GM12891 (cell line): ENCODE data around the gene MACO1.

Experiments used
- DNase-seq: peaks from one replicate; pipeline ENCODE4 v3.0.0; 2011; ENCODE audit warnings: low spot score; ENCODE audit not compliant: insufficient read length
- FAIRE-seq: peaks from 2 replicates; lab custom pipeline; 2011; peaks lifted over from hg19 to GRCh38; lab: Jason Lieb, UNC
- PAX5 ChIP-seq: IDR thresholded peaks from 2 replicates; pipeline ENCODE4 v1.6.1; 2011; ENCODE audit warnings: low read length, moderate library complexity, mild to moderate bottlenecking; ENCODE audit not compliant: insufficient read depth, severe bottlenecking
- POLR2A ChIP-seq: IDR thresholded peaks from 2 replicates; pipeline ENCODE4 v1.6.1; 2011; ENCODE audit warnings: low read depth, low read length, control low read depth
- POLR2AphosphoS5 ChIP-seq: IDR thresholded peaks from 2 replicates; pipeline ENCODE4 v1.6.1; 2011; ENCODE audit warnings: low read depth, low read length, control low read depth
- POU2F2 ChIP-seq: IDR thresholded peaks from 2 replicates; pipeline ENCODE4 v1.6.1; 2011; ENCODE audit warnings: low read depth, mild to moderate bottlenecking, control low read depth, low read length, moderate library complexity
- SPI1 ChIP-seq: IDR thresholded peaks from 2 replicates; pipeline ENCODE4 v1.6.1; 2011; ENCODE audit warnings: low read depth, low read length, control low read depth
- TAF1 ChIP-seq: IDR thresholded peaks from 2 replicates; pipeline ENCODE4 v1.6.1; 2011; ENCODE audit warnings: low read depth, low read length, control low read depth

MACO1 gene

GRCh38 chr1:25468033-25468432 lies 37.3 kb downstream of the MACO1 start:
- TF ChIP-seq TAF1 = no peak
- TF ChIP-seq POLR2AphosphoS5 = no peak
- no peak for TF ChIP-seq PAX5
- no peak for TF ChIP-seq SPI1
- no peak for TF ChIP-seq POU2F2
- no peak for TF ChIP-seq POLR2A
- no peak for FAIRE-seq
- DNase-seq = no peak

GRCh38 chr1:25469177-25469576 lies 38.5 kb downstream of the MACO1 start:
- no peak for DNase-seq
- FAIRE-seq = no peak
- TF ChIP-seq PAX5 = no peak

- TF ChIP-seq POLR2A (no peak), SPI1 (no peak), PAX5 (no peak), POU2F2 (no peak), POLR2AphosphoS5 (no peak), TAF1 (no peak)
- no peak for DNase-seq
- FAIRE-seq = no peak
Measured at GRCh38 chr1:25472471-25472870, 41.8 kb downstream of the MACO1 start.

GRCh38 chr1:25473653-25474225 lies 43.0 kb downstream of the MACO1 start:
- no peak for TF ChIP-seq SPI1
- TF ChIP-seq POLR2AphosphoS5 = no peak
- no peak for TF ChIP-seq PAX5
- no peak for TF ChIP-seq TAF1
- TF ChIP-seq POU2F2 = no peak
- TF ChIP-seq POLR2A = no peak
- FAIRE-seq (peak; percentile 52), DNase-seq (no peak)

GRCh38 chr1:25474439-25475047 lies 43.8 kb downstream of the MACO1 start:
- TF ChIP-seq PAX5 (no peak), SPI1 (no peak), POU2F2 (no peak), TAF1 (no peak), POLR2AphosphoS5 (no peak), POLR2A (no peak)
- DNase-seq (no peak), FAIRE-seq (peak; percentile 45)

GRCh38 chr1:25476186-25477097 lies 45.7 kb downstream of the MACO1 start:
- FAIRE-seq (no peak), DNase-seq (no peak)
- TF ChIP-seq POU2F2 = no peak
- no peak for TF ChIP-seq SPI1
- no peak for TF ChIP-seq TAF1
- TF ChIP-seq POLR2A = no peak
- no peak for TF ChIP-seq POLR2AphosphoS5
- no peak for TF ChIP-seq PAX5

GRCh38 chr1:25477448-25478034 lies 46.8 kb downstream of the MACO1 start:
- no peak for FAIRE-seq
- DNase-seq = no peak
- no peak for TF ChIP-seq TAF1
- no peak for TF ChIP-seq PAX5
- no peak for TF ChIP-seq SPI1
- TF ChIP-seq POLR2A = no peak
- no peak for TF ChIP-seq POLR2AphosphoS5
- no peak for TF ChIP-seq POU2F2

GRCh38 chr1:25478633-25479032 lies 47.9 kb downstream of the MACO1 start:
- TF ChIP-seq PAX5 (no peak), SPI1 (no peak), POLR2AphosphoS5 (no peak), TAF1 (no peak), POU2F2 (no peak), POLR2A (no peak)
- DNase-seq = no peak
- no peak for FAIRE-seq

GRCh38 chr1:25481625-25482024 lies 50.9 kb downstream of the MACO1 start:
- TF ChIP-seq POU2F2 (no peak), SPI1 (no peak), POLR2A (no peak), POLR2AphosphoS5 (no peak), PAX5 (no peak), TAF1 (no peak)
- FAIRE-seq (no peak), DNase-seq (no peak)
